ENCODE results near the gene ZNF827.

The ZNF827 gene

GRCh38 chr4:145823743-145824142 is 114.9 kb downstream of the ZNF827 start:
- DNase-seq: no peak

DNA sequence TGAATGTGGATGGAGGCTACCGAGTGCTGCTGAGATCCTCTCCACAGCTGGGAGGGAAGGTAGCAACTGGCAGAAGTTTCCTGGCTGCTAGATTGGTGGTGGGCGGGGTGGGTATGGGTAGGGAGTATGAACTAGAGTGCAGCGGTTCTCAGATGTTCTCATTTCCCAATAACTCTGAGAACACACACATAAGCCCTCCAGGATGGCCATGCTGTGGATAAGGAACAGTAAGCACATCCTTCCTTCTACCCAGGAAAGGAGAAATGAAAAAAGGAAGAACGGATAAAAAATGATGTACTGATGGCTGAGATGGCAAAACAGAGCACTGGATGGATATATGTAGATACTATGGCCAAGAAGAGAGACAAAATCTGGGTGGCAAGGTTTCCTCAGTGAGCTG is 116.0 kb downstream of the ZNF827 start:
- DNase-seq: no peak

GRCh38 chr4:145822181-145822580 is 116.4 kb downstream of the ZNF827 start:
- DNase-seq: no peak

GRCh38 chr4:145821766-145822165 is 116.9 kb downstream of the ZNF827 start:
- no peak for DNase-seq

DNA sequence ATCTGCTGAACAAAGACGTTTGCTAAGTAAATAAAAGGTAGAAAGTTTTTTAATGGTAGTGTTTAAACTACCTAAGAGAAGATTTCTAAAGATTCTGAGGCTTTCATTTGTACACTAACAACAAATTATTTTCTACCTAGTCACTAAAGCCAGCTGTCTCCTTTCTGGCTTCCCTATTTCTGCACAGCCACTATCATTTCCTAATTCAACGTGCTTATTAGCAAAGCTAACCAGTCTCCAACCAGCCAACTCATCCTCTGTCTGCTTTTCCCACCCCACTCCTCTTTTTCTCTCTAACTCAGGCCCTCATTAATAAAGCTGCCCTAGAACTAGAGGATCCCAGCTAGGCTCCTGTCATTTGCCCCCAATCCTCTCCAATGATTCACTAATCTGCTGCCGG is 118.2 kb downstream of the ZNF827 start:
- no peak for DNase-seq

DNA sequence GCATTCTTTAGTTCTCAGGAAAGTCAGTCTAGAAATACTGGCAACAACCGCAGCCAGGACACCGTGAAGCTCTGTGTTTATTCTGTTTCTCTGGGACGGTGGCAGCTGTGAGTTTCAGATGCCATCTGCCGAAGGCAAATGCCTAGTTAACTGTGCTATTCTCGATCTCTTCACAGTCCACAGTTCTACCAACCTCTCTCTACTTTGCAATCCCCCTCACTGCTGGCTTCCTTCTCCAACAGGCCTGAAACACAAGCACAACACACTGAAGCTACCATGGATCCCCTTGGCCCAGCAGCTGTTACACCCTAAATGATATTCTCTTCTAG is 118.8 kb downstream of the ZNF827 start:
- DNase-seq: no peak

GRCh38 chr4:145819101-145819852 is 119.3 kb downstream of the ZNF827 start:
- no peak for DNase-seq

DNA sequence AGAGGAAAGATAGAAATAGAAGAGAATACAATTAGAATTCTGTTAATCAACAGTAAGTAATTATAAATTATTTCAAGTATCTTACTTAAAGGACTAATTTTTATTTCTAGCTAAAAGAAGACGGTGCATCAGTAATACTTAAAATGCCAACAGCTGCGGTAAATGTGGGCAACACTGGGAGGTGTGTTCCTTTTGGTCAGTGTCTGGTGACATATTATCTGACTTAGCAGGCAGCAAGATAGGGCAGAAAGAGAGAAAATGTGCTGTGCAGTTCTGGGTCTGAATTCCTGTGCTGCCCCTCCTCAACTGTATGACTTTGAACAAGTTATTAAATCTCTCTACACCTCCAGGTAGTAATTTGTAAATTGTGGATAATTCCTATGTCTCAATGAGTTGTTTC is 120.6 kb downstream of the ZNF827 start:
- DNase-seq: no peak

DNA sequence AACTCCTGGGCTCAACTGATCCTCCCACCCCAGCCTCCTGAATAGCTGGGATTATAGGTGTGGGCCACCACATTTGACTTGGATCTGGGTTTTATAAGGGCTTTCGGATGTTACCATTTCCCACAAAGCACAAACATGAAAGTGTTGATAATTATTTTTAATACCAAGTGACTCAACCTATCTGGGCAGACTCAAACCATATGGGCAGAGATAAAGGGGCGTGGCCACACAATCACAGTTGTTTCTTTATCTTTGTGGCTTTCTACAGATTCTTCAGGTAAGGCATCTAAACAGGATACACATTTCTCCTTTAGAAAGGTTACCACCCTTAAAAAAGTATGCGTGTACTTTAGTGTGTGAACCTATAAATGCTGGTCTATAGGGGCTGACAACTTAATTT is 122.5 kb downstream of the ZNF827 start:
- DNase-seq: no peak

DNA sequence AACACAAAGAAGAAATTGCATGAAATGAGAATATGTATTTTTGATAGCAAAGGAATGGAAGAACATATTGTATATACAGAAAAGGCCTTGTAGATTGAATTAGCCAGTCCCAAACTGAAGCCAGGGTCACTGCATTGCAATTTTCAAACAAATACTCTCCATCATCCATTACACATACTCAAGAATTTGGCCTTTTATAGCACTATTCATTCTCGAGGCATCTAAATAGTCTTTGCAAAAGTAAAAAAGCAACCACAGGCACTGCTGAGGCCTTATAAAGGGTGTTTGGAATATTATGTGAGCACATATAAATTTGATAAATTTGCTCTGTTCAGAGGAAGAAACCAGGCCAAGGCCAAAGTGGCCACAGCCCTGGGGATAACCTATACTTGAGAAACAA is 123.0 kb downstream of the ZNF827 start:
- no peak for DNase-seq

GRCh38 chr4:145815027-145815612 is 123.5 kb downstream of the ZNF827 start:
- DNase-seq: no peak

- no peak for DNase-seq
These were observed 124.4 kb downstream of the ZNF827 start for GRCh38 chr4:145814246-145814645.

- DNase-seq: no peak
These were observed 125.7 kb downstream of the ZNF827 start for GRCh38 chr4:145812919-145813318.

DNA sequence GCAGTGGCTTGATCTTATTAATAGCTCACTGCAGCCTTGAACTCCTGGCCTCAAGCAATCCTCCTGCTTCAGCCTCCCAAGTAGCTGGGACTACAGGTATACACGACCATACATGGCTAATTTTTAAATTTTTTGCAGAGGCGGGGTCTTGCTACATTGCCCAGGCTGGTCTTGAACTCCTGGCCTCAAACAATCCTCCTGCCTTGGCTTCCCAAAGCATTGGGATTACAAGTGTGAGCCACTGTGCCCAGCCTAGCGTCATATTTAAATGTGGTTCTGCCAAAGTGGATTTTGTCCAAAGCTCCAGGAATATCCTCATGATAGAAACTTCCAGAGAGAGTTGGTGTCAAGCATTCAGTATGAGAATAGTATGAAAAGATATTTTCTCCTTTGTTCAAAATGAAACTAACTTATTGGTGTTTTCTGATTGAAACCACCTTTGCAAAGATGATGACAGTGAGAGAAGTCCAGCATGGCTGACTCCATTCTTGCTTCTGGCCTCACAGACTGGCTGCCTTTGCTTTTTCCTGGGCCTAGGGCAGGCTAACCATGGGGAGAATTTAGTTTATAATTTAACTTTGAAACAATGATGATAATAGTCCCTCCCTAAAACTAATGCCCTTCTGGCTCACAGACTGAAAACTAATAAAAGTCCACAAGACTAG is 129.6 kb downstream of the ZNF827 start:
- no peak for DNase-seq

DNA sequence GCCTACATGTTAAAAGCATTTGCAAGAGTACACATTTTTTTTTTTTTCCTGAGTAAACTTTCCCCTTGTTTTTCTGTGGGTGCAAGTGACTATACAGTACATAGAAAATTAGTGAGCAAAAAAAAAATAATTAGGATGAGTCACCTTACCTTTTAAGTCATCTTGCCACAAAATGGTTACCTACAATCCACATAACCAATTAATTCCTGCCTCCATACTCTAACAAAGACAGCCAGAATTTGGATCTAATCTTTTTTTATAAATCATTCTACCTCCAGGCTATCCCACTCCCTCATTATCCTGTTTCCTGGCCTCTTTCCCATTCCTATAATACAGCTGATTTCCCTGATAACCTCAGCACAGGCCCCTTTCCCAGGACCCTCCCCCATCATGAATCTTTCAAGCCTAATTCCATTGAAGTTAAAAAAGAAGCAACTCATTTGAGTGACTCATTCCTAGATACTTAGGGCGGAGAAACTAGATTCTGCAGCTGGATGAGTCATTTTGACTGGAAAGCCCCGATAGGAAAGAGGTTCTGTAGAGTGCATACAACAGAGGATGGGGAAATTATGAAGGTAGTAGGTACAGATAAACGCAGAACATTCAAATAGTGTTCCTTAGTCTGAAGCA is 130.5 kb downstream of the ZNF827 start:
- DNase-seq: no peak

DNA sequence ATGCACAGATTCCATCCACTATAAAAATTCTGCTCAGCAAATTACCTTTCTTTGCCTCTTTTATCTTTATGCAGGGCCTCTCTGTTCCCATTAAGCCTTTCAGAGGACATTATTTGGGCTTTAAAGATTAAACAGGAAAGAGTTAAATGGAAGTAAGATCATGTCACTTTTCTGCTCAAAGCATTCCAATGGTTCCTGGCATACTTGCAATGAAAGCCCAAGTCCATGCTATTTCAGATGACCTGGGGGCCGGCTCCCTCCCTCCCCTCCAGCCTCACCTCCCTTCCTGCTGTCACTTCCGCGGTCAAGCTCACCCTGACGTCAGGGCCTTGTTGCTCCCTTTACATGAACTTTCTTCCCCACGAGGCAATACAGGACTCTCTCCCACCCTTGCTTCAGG is 133.1 kb downstream of the ZNF827 start:
- DNase-seq: no peak

DNA sequence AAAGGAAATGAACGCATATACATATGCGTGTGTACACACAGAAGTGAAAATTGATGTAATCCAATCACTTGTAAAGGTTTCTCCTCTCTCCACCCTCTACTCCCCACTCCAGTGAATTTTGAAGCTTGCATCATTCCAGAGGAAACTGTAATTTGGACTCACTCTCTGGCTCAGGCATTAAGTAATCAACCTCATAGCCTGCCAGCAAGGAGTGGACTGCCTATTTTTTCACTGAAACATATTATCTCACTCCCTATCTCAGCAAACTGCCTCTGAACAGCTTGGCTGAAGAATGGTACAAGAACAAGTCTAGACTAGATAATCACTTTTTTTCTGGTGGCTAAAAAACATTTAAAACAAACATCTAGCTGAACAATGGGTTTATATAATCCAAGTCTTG is 134.5 kb downstream of the ZNF827 start:
- no peak for DNase-seq

DNA sequence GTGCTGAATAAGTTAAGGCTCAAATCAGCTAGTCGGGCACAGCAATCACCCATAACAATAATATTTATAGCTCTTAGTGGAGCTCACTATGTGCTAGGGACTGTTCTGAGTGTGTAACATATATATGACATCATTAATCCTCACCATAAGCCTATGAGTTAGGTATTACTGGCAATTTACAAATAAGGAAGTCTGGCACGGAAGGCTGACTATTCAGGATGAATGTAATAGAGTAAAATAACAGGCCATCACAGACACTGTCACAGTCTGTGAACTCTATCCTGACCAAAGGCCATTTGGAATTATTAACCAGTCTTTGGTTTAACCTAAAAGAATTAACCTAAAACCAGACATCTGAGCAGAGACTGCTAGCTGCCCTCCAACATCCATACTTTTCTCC is 139.4 kb downstream of the ZNF827 start:
- DNase-seq: no peak

DNA sequence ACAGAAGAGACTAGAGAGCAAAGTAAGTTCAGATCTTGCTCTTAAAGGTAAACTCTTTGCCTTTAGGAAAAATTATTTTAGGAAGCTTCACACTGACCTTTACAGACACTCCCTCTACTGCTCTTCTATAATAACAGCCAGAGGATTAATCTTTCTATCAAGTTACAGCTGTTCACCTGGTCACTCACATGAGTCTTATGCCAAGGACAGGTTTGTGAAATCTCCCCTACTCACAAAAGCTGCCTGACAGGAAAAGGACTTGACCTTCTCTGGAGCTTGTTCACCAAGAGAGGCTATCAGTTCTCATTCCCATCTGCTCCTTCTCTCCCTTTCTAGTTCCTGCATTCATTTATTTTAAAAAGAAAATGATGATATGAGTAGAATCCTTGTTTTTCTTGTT is 141.3 kb downstream of the ZNF827 start:
- no peak for DNase-seq

DNA sequence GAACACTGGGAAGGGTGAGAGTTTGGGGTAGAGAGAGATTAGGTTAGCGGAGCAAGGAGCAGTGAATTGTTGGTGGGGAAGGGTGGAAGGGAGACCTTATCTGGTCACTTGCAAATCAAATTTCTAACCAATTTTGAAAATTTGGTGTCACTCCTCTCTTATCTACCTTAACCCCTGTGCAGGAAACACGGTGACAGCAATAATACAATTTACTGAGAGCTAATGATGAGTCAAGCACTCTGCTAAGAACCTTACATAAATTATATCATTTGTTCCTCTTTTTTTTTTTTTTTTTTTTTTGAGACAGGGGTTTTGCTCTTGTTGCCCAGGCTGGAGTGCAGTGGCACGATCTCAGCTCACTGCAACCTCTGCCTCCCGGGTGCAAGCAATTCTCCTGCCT is 142.3 kb downstream of the ZNF827 start:
- no peak for DNase-seq

DNA sequence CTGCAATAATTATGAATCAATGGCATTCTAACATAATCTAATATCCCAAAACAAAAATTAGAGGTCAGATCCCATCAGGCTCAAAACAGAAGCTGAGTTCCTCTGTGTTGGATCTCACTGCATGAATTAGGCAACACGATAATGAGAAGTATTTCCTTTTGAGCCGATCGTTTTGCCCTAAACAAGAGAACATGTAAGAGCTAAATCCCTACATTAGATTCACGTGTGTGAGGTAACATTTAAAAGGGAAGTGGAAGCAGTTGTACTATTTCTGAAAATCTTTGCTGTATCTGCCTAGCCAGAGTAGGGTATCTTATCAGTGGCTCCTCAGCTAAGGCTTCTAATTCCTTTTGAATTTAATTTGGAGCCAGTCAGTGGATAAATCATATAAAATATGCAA is 143.1 kb downstream of the ZNF827 start:
- DNase-seq: no peak

- DNase-seq: no peak
These were observed 146.2 kb downstream of the ZNF827 start for GRCh38 chr4:145792429-145792828.

DNA sequence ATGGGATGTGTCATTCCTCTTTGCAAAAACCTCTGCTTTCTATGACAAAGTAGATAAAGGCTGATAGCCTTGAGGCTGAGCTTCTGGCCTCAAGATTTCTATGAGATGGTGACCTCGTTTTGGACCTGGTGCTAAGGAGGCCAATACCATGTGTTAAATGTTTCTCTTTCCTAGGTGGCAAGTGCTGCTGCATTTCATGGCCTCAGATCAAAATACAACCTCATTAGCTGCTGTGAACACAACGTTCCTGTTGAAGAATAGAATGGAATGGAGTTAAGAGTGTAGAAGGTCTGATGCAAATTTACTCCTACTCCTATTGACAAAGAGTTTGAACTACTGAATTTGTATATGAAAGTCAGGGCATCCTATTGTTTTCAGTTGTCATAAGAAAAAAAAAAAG is 146.6 kb downstream of the ZNF827 start:
- DNase-seq: no peak

GRCh38 chr4:145788755-145789154 is 149.9 kb downstream of the ZNF827 start:
- no peak for DNase-seq

All from NCI-H1105 (cell line).